ENCODE results near the gene SCN1B. TPM values are rescaled to one million over a fixed set of nuclear protein-coding genes. Genes with fewer than 3 reads are reported as not detected.
A peak's percentile ranks its signal among the peaks of the same experiment; 100 is the strongest.

The SCN1B gene
- polyA plus RNA-seq, 2 of the 4 experiments (the other 2 are of a cell fraction): 11.0 to 11.3 TPM

DNA sequence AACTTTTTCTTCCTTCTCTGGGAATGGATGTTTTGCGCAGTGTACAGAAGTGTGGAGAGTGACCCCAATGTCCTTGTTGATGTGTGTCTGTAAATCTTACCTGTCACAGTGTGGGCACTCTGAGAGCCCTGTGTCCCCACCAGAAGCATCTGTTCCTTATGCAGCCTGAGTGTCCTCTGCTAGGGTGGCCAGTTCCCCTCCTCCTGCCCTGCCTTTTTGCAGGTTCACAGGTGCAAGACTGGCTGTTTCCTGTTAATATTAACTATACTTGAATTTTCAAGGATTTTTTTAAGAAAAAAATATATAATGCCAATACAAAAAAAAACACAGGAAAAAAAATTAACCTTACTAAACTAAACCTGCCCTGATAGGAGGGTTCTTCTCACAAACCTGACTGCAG lies 42.2 kb upstream of the SCN1B start:
- Histone ChIP-seq H3K4me2 (no peak overlapping the region), H3K27ac (no peak overlapping the region), H3K9me3 (peaks cover 32% of the 10 kb centered on the region), H3K4me1 (no peaks in the 10 kb centered on the region), H3K4me3 (no peak overlapping the region)
- ChIA-PET POLR2A (no interaction called here), CTCF (interaction anchor here (0.6 to 61.4 kb wide), 7 partner anchors 1 to 429 kb away, joined by 3 to 1860 read pairs (median 40); partner anchors contain the start of genes GRAMD1A, SCN1B and ZNF792)
- no peak; a peak in 1 of 6 replicates for ATAC-seq
- 96% methylated on average over 1 of the region's 1 CpG for WGBS (ENCODE audit: missing lambda C conversion rate)
- TF ChIP-seq ELK1 (IDR thresholded peaks at IDR 0.05; ENCODE audit: low read depth, low read length) (no peak), KDM5A (IDR thresholded peaks at IDR 0.05) (no peak), SMC3 (IDR thresholded peaks at IDR 0.05) (no peak), RFX5 (IDR thresholded peaks at IDR 0.05) (no peak), JUNB (IDR thresholded peaks at IDR 0.05) (no peak), ZFP36 (IDR thresholded peaks at IDR 0.05; ENCODE audit: borderline replicate concordance, partially characterized antibody) (no peak), SREBF2 (IDR thresholded peaks at IDR 0.05) (no peak)
- TF ChIP-seq, protein P1, sequence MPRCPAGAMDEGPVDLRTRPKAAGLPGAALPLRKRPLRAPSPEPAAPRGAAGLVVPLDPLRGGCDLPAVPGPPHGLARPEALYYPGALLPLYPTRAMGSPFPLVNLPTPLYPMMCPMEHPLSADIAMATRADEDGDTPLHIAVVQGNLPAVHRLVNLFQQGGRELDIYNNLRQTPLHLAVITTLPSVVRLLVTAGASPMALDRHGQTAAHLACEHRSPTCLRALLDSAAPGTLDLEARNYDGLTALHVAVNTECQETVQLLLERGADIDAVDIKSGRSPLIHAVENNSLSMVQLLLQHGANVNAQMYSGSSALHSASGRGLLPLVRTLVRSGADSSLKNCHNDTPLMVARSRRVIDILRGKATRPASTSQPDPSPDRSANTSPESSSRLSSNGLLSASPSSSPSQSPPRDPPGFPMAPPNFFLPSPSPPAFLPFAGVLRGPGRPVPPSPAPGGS (IDR thresholded peaks at IDR 0.05): no peak
- TF ChIP-seq, protein P2, sequence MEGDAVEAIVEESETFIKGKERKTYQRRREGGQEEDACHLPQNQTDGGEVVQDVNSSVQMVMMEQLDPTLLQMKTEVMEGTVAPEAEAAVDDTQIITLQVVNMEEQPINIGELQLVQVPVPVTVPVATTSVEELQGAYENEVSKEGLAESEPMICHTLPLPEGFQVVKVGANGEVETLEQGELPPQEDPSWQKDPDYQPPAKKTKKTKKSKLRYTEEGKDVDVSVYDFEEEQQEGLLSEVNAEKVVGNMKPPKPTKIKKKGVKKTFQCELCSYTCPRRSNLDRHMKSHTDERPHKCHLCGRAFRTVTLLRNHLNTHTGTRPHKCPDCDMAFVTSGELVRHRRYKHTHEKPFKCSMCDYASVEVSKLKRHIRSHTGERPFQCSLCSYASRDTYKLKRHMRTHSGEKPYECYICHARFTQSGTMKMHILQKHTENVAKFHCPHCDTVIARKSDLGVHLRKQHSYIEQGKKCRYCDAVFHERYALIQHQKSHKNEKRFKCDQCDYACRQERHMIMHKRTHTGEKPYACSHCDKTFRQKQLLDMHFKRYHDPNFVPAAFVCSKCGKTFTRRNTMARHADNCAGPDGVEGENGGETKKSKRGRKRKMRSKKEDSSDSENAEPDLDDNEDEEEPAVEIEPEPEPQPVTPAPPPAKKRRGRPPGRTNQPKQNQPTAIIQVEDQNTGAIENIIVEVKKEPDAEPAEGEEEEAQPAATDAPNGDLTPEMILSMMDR (IDR thresholded peaks at IDR 0.05): no peak
- no peak for FAIRE-seq
- no peak for DNase-seq (ENCODE audit: low read depth in 1 of 2, low spot score in 1 of 2)

DNA sequence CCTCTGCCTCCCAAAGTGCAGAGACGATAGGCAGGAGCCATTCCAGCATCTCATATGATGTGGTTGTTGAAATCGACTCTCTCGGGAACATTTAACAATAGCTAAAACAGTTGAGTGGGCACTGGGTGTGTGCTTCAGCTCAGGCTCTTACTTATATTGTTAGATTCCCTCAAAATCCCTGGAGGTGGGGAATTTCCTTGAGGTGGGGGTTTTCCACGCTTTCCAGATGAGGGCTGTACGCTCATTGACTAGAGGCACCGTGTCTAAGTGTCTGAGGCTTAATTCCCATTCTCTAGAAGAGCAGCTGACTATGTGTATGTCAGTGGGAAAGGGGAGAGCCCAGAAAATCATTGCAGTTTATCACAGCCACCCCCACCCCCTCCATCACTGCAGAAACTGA lies 41.0 kb upstream of the SCN1B start:
- FAIRE-seq: no peak

GRCh38 chr19:34990578-34991192 lies 39.6 kb upstream of the SCN1B start:
- H3K4me1 ChIP-seq: peaks cover 21% of the 10 kb centered on the region
- FAIRE-seq: peak; percentile 98
- 74% methylated on average over 13 of the region's 13 CpGs for WGBS (ENCODE audit: missing lambda C conversion rate)
- no peak overlapping the region for H3K27ac ChIP-seq
- no peak for DNase-seq (ENCODE audit: low read depth in 1 of 2, low spot score in 1 of 2)
- H3K4me2 ChIP-seq: no peak overlapping the region
- H3K9me3 ChIP-seq: peaks cover 8% of the 10 kb centered on the region
- no peak for ATAC-seq
- H3K4me3 ChIP-seq: no peak overlapping the region
- CTCF ChIA-PET: interaction anchor here (0.7 to 61.4 kb wide), 7 partner anchors 1 to 844 kb away, joined by 3 to 1860 read pairs (median 4); partner anchors contain the start of genes GRAMD1A, SCN1B and ZNF792
- POLR2A ChIA-PET: interaction anchor here (1.3 kb wide), 1 partner anchor 9 kb away, joined by 5 read pairs; the partner anchor contains the start of gene GRAMD1A
- no peak for TF ChIP-seq JUN (IDR thresholded peaks at IDR 0.05)
- no peak for TF ChIP-seq FOXS1 (CRISPR knock-in tag; IDR thresholded peaks at IDR 0.05)
- TF ChIP-seq ZNF302 (CRISPR knock-in tag; IDR thresholded peaks at IDR 0.05): no peak
- no peak for TF ChIP-seq HDAC2 (IDR thresholded peaks at IDR 0.05)
- TF ChIP-seq CHD2 (IDR thresholded peaks at IDR 0.05; ENCODE audit: low read length, partially characterized antibody): no peak
- TF ChIP-seq SMC3 (IDR thresholded peaks at IDR 0.05): no peak
- no peak for TF ChIP-seq KDM5A (IDR thresholded peaks at IDR 0.05)
- TF ChIP-seq TFCP2L1 (CRISPR knock-in tag; IDR thresholded peaks at IDR 0.05): no peak
- TF ChIP-seq NPAS2 (CRISPR knock-in tag; IDR thresholded peaks at IDR 0.05; ENCODE audit: borderline replicate concordance): no peak
- no peak for TF ChIP-seq HMGXB4 (CRISPR knock-in tag; IDR thresholded peaks at IDR 0.05; ENCODE audit: borderline replicate concordance)
- TF ChIP-seq HEYL (CRISPR knock-in tag; IDR thresholded peaks at IDR 0.05): no peak
- TF ChIP-seq, protein P3, sequence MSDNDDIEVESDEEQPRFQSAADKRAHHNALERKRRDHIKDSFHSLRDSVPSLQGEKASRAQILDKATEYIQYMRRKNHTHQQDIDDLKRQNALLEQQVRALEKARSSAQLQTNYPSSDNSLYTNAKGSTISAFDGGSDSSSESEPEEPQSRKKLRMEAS (IDR thresholded peaks at IDR 0.05): no peak
- TF ChIP-seq FOSL2 (IDR thresholded peaks at IDR 0.05): no peak
- TF ChIP-seq FOSL2 (CRISPR knock-in tag; IDR thresholded peaks at IDR 0.05): no peak
- no peak for TF ChIP-seq BHLHE40 (IDR thresholded peaks at IDR 0.05; ENCODE audit: low read depth, low read length)

More for the DNA sequence above, 41.0 kb upstream of the SCN1B start:
- Histone ChIP-seq H3K27ac (no peak overlapping the region), H3K4me3 (no peak overlapping the region), H3K4me1 (peaks cover 7% of the 10 kb centered on the region), H3K9me3 (peaks cover 22% of the 10 kb centered on the region), H3K4me2 (no peak overlapping the region)
- ATAC-seq (no peak), DNase-seq (ENCODE audit: low read depth in 1 of 2, low spot score in 1 of 2) (no peak)
- ChIA-PET CTCF (interaction anchor here (0.7 to 61.4 kb wide), 8 partner anchors 0 to 276 kb away, joined by 3 to 1860 read pairs (median 4); partner anchors contain the start of genes GRAMD1A, SCN1B and ZNF792), POLR2A (interaction anchor here (0.6 kb wide), 1 partner anchor 9 kb away, joined by 4 read pairs; no protein-coding TSS in a partner anchor)
- WGBS (ENCODE audit: missing lambda C conversion rate): 75% methylated on average over 6 of the region's 6 CpGs
- TF ChIP-seq, protein P3 (IDR thresholded peaks at IDR 0.05): no peak
- TF ChIP-seq CHD4 (IDR thresholded peaks at IDR 0.05; ENCODE audit: borderline replicate concordance): no peak
- TF ChIP-seq NR3C1 (IDR thresholded peaks at IDR 0.05): no peak
- TF ChIP-seq KDM5A (IDR thresholded peaks at IDR 0.05): no peak
- TF ChIP-seq, protein P4, sequence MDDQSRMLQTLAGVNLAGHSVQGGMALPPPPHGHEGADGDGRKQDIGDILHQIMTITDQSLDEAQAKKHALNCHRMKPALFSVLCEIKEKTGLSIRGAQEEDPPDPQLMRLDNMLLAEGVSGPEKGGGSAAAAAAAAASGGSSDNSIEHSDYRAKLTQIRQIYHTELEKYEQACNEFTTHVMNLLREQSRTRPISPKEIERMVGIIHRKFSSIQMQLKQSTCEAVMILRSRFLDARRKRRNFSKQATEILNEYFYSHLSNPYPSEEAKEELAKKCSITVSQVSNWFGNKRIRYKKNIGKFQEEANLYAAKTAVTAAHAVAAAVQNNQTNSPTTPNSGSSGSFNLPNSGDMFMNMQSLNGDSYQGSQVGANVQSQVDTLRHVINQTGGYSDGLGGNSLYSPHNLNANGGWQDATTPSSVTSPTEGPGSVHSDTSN (IDR thresholded peaks at IDR 0.05): no peak
- TF ChIP-seq MAFK (IDR thresholded peaks at IDR 0.05; ENCODE audit: partially characterized antibody): no peak
- TF ChIP-seq ZSCAN20 (CRISPR knock-in tag; IDR thresholded peaks at IDR 0.05): no peak
- TF ChIP-seq NPAS2 (CRISPR knock-in tag; IDR thresholded peaks at IDR 0.05; ENCODE audit: borderline replicate concordance): no peak
